ENCODE data around the gene GYG2. TPM values are rescaled to one million over a fixed set of nuclear protein-coding genes. Genes with fewer than 3 reads are reported as not detected.

The GYG2 gene
- total RNA-seq, 3 donors from 2014 or later = 23.1 to 84.7 (median 40.6) TPM

GRCh38 chrX:2782778-2783177 lies 46.0 kb upstream of the GYG2 start:
- Histone ChIP-seq H3K36me3 (no peaks in the 10 kb centered on the region), H3K4me3 (no peak overlapping the region), H3K27me3 (no peaks in the 10 kb centered on the region), H3K4me1 (no peaks in the 10 kb centered on the region), H3K9me3 (no peaks in the 10 kb centered on the region), H3K27ac (no peak overlapping the region)
- no peak for DNase-seq (ENCODE audit: low spot score in 2 of 2)
- intact Hi-C loops (cut with DNase I; ENCODE audit: low total_unique reads) = no loop called here
- TF ChIP-seq POLR2AphosphoS5 (IDR thresholded peaks at IDR 0.05) = no peak
- no peak for TF ChIP-seq POLR2A (IDR thresholded peaks at IDR 0.05)
- no peak for TF ChIP-seq CTCF (IDR thresholded peaks at IDR 0.05)

DNA sequence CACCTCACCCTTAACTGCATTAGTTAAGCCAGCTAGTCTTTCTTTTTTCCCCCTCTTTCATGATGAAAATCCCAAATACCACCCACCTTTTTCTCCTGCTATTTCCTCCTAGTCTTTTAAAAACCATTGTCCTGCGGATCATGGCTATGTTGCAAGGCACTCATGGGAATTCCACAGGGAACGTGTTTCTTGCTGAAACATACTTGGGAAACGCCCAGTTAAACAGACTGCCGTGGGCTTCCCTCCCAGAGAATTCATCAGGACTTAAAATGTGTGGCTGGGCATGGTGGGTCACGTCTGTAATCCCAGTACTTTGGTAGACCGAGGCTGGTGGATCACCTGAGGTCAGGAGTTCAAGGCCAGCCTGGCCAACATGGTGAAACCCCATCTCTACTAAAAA lies 44.7 kb upstream of the GYG2 start:
- TF ChIP-seq POLR2AphosphoS5 (IDR thresholded peaks at IDR 0.05) = no peak
- no peak for TF ChIP-seq POLR2A (IDR thresholded peaks at IDR 0.05)
- TF ChIP-seq CTCF (IDR thresholded peaks at IDR 0.05) = no peak
- no peaks in the 10 kb centered on the region for H3K4me1 ChIP-seq
- DNase-seq (ENCODE audit: low spot score in 2 of 2) = no peak
- no peak overlapping the region for H3K4me3 ChIP-seq
- intact Hi-C loops (cut with DNase I; ENCODE audit: low total_unique reads) = no loop called here
- H3K27me3 ChIP-seq = no peaks in the 10 kb centered on the region
- H3K27ac ChIP-seq = no peak overlapping the region
- no peaks in the 10 kb centered on the region for H3K9me3 ChIP-seq
- no peaks in the 10 kb centered on the region for H3K36me3 ChIP-seq

GRCh38 chrX:2785538-2785937 lies 43.2 kb upstream of the GYG2 start:
- H3K36me3 ChIP-seq = no peaks in the 10 kb centered on the region
- intact Hi-C loops (cut with DNase I; ENCODE audit: low total_unique reads) = no loop called here
- H3K27ac ChIP-seq = no peak overlapping the region
- DNase-seq (ENCODE audit: low spot score in 2 of 2) = no peak
- TF ChIP-seq CTCF (IDR thresholded peaks at IDR 0.05) = no peak
- no peaks in the 10 kb centered on the region for H3K27me3 ChIP-seq
- H3K4me1 ChIP-seq = no peaks in the 10 kb centered on the region
- no peaks in the 10 kb centered on the region for H3K9me3 ChIP-seq
- no peak overlapping the region for H3K4me3 ChIP-seq

DNA sequence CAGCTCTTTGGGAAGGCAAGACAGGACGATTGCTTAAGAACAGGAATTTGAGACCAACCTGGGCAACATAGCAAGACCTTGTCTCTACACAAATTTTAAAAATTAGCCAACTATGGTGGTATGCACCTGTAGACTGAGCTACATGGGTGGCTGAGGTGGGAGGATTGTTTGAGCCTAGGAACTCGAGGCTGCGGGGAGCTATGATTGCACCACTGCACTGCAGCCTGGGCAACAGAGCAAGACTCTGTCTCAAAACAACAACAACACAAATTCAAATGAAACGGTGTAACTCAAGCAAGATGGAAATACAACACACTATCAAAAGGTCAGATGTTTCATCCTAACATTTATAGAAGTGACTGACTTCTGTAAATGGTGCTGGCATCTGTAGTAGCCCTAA lies 39.8 kb upstream of the GYG2 start:
- peaks cover 0 to 5% of the 10 kb centered on the region in 2 donors for H3K27me3 ChIP-seq
- H3K27ac ChIP-seq = no peak overlapping the region
- TF ChIP-seq POLR2A (IDR thresholded peaks at IDR 0.05) (no peak), POLR2AphosphoS5 (IDR thresholded peaks at IDR 0.05) (no peak), CTCF (IDR thresholded peaks at IDR 0.05) (no peak)
- no peaks in the 10 kb centered on the region for H3K9me3 ChIP-seq
- H3K36me3 ChIP-seq = no peaks in the 10 kb centered on the region
- no peaks in the 10 kb centered on the region for H3K4me1 ChIP-seq
- H3K4me3 ChIP-seq = no peak overlapping the region
- DNase-seq (ENCODE audit: low spot score in 2 of 2) = no peak
- intact Hi-C loops (cut with DNase I; ENCODE audit: low total_unique reads) = no loop called here

DNA sequence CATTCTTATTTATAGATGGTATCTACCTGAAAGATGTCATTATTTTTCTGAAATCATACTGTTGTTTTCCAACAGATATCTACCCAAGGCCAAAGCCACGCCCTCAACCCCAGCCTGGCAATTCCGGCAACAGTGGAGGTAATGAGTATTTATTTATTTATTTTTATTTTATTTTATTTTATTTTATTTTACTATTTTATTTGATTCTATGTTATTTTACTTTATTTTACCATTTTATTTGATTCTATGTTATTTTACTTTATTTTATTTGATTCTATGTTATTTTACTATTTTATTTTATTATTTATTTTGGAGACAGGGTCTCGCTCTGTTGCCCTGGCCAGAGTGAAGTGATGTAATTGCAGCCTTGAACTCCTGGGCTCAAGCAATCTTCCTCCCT lies 39.2 kb upstream of the GYG2 start:
- no peak for DNase-seq (ENCODE audit: low spot score in 2 of 2)
- TF ChIP-seq POLR2AphosphoS5 (IDR thresholded peaks at IDR 0.05) (no peak), POLR2A (IDR thresholded peaks at IDR 0.05) (no peak), CTCF (IDR thresholded peaks at IDR 0.05) (no peak)

More for the DNA sequence above, 39.2 kb upstream of the GYG2 start:
- no peak overlapping the region for H3K27ac ChIP-seq
- peaks cover 0 to 5% of the 10 kb centered on the region in 2 donors for H3K27me3 ChIP-seq
- no peaks in the 10 kb centered on the region for H3K9me3 ChIP-seq
- intact Hi-C loops (cut with DNase I; ENCODE audit: low total_unique reads) = no loop called here
- H3K4me3 ChIP-seq = no peak overlapping the region
- H3K36me3 ChIP-seq = no peaks in the 10 kb centered on the region
- no peaks in the 10 kb centered on the region for H3K4me1 ChIP-seq

All from breast epithelium (tissue), 4 donors.